ENCODE data around the gene FCRL5.

Gene FCRL5

GRCh38 chr1:157485793-157486192 lies 66.5 kb downstream of the FCRL5 start:
- DNase-seq, result no peak
- Histone ChIP-seq H4K91ac (ENCODE audit: low read depth, low read length) (no peak overlapping the region), H3K36me3 (ENCODE audit: control insufficient read depth in 1 of 2, insufficient read depth in 2 of 2, low read length in 2 of 2) (no peaks in the 10 kb centered on the region)

GRCh38 chr1:157484573-157484972 lies 67.7 kb downstream of the FCRL5 start:
- H3K23ac ChIP-seq (ENCODE audit: low read length), result no peak overlapping the region
- H2BK12ac ChIP-seq (ENCODE audit: low read length), result no peak overlapping the region
- no peak overlapping the region for H3K4me3 ChIP-seq (ENCODE audit: low read depth, low read length)

More at GRCh38 chr1:157485793-157486192, 66.5 kb downstream of the FCRL5 start:
- H2BK12ac ChIP-seq (ENCODE audit: low read length), result no peak overlapping the region
- no peak overlapping the region for H4K12ac ChIP-seq (ENCODE audit: low read depth, low read length)
- no peak overlapping the region for H3K18ac ChIP-seq (ENCODE audit: low read length)
- no peaks in the 10 kb centered on the region for H3K9me3 ChIP-seq (ENCODE audit: insufficient read depth, low read depth, low read length)
- H3K9ac ChIP-seq (ENCODE audit: low read length), result no peak overlapping the region
- H2BK5ac ChIP-seq (ENCODE audit: low read depth, low read length, poor library complexity), result no peak overlapping the region
- no CpG with 5 or more reads among the region's 3 CpGs for WGBS (ENCODE audit: extremely low coverage, insufficient coverage, insufficient read length)
- H4K8ac ChIP-seq (ENCODE audit: low read depth, low read length), result no peak overlapping the region
- no peak overlapping the region for H3K23ac ChIP-seq (ENCODE audit: low read length)
- H3K27me3 ChIP-seq (ENCODE audit: insufficient read depth, low read length), result no peaks in the 10 kb centered on the region
- H2AFZ ChIP-seq (ENCODE audit: insufficient read depth, low read length, poor library complexity), result no peak overlapping the region
- no peak overlapping the region for H2BK120ac ChIP-seq (ENCODE audit: insufficient read depth, low read length, poor library complexity)
- H3K27ac ChIP-seq (ENCODE audit: low read depth, low read length), result no peak overlapping the region
- H3K4me1 ChIP-seq (ENCODE audit: control insufficient read depth in 1 of 2, insufficient read depth in 2 of 2, low read length in 2 of 2), result no peaks in the 10 kb centered on the region
- no peak overlapping the region for H3K4me2 ChIP-seq (ENCODE audit: low read length)
- H3K79me1 ChIP-seq (ENCODE audit: low read length), result no peaks in the 10 kb centered on the region
- no peak overlapping the region for H2AK5ac ChIP-seq (ENCODE audit: low read length)
- no peak overlapping the region for H3K14ac ChIP-seq (ENCODE audit: low read length)
- no peak overlapping the region for H3K4ac ChIP-seq (ENCODE audit: low read depth, low read length)
- H3K4me3 ChIP-seq (ENCODE audit: low read depth, low read length), result no peak overlapping the region
- H3K79me2 ChIP-seq (ENCODE audit: control insufficient read depth, insufficient read depth, low read length, poor library complexity), result no peaks in the 10 kb centered on the region

GRCh38 chr1:157483635-157484034 lies 68.7 kb downstream of the FCRL5 start:
- H3K4me1 ChIP-seq (ENCODE audit: control insufficient read depth in 1 of 2, insufficient read depth in 2 of 2, low read length in 2 of 2), result no peaks in the 10 kb centered on the region
- H3K9me3 ChIP-seq (ENCODE audit: insufficient read depth, low read depth, low read length), result peaks cover 2% of the 10 kb centered on the region
- no peak overlapping the region for H2BK5ac ChIP-seq (ENCODE audit: low read depth, low read length, poor library complexity)
- H4K91ac ChIP-seq (ENCODE audit: low read depth, low read length), result no peak overlapping the region
- H3K36me3 ChIP-seq (ENCODE audit: control insufficient read depth in 1 of 2, insufficient read depth in 2 of 2, low read length in 2 of 2), result no peaks in the 10 kb centered on the region
- H2AFZ ChIP-seq (ENCODE audit: insufficient read depth, low read length, poor library complexity), result no peak overlapping the region
- no peaks in the 10 kb centered on the region for H3K79me2 ChIP-seq (ENCODE audit: control insufficient read depth, insufficient read depth, low read length, poor library complexity)
- no peak overlapping the region for H2BK12ac ChIP-seq (ENCODE audit: low read length)
- H3K4me2 ChIP-seq (ENCODE audit: low read length), result no peak overlapping the region
- H2AK5ac ChIP-seq (ENCODE audit: low read length), result no peak overlapping the region
- no peak overlapping the region for H2BK120ac ChIP-seq (ENCODE audit: insufficient read depth, low read length, poor library complexity)
- no peaks in the 10 kb centered on the region for H3K79me1 ChIP-seq (ENCODE audit: low read length)
- no peak overlapping the region for H3K9ac ChIP-seq (ENCODE audit: low read length)
- no peak for DNase-seq
- no peaks in the 10 kb centered on the region for H3K27me3 ChIP-seq (ENCODE audit: insufficient read depth, low read length)
- no peak overlapping the region for H4K8ac ChIP-seq (ENCODE audit: low read depth, low read length)
- H4K12ac ChIP-seq (ENCODE audit: low read depth, low read length), result no peak overlapping the region
- H3K4me3 ChIP-seq (ENCODE audit: low read depth, low read length), result no peak overlapping the region
- no peak overlapping the region for H3K14ac ChIP-seq (ENCODE audit: low read length)
- no peak overlapping the region for H3K27ac ChIP-seq (ENCODE audit: low read depth, low read length)
- no peak overlapping the region for H3K18ac ChIP-seq (ENCODE audit: low read length)
- H3K4ac ChIP-seq (ENCODE audit: low read depth, low read length), result no peak overlapping the region
- no CpG with 5 or more reads among the region's 2 CpGs for WGBS (ENCODE audit: extremely low coverage, insufficient coverage, insufficient read length)
- H3K23ac ChIP-seq (ENCODE audit: low read length), result no peak overlapping the region

More at GRCh38 chr1:157484573-157484972, 67.7 kb downstream of the FCRL5 start:
- H4K8ac ChIP-seq (ENCODE audit: low read depth, low read length), result no peak overlapping the region
- H2BK120ac ChIP-seq (ENCODE audit: insufficient read depth, low read length, poor library complexity), result no peak overlapping the region
- H2AFZ ChIP-seq (ENCODE audit: insufficient read depth, low read length, poor library complexity), result no peak overlapping the region
- no peak overlapping the region for H2BK5ac ChIP-seq (ENCODE audit: low read depth, low read length, poor library complexity)
- no peaks in the 10 kb centered on the region for H3K4me1 ChIP-seq (ENCODE audit: control insufficient read depth in 1 of 2, insufficient read depth in 2 of 2, low read length in 2 of 2)
- H3K9me3 ChIP-seq (ENCODE audit: insufficient read depth, low read depth, low read length), result no peaks in the 10 kb centered on the region
- H3K4ac ChIP-seq (ENCODE audit: low read depth, low read length), result no peak overlapping the region
- no peak overlapping the region for H3K14ac ChIP-seq (ENCODE audit: low read length)
- H4K91ac ChIP-seq (ENCODE audit: low read depth, low read length), result no peak overlapping the region
- no peaks in the 10 kb centered on the region for H3K79me1 ChIP-seq (ENCODE audit: low read length)
- no peaks in the 10 kb centered on the region for H3K36me3 ChIP-seq (ENCODE audit: control insufficient read depth in 1 of 2, insufficient read depth in 2 of 2, low read length in 2 of 2)
- DNase-seq, result no peak
- no peaks in the 10 kb centered on the region for H3K79me2 ChIP-seq (ENCODE audit: control insufficient read depth, insufficient read depth, low read length, poor library complexity)
- no peak overlapping the region for H3K27ac ChIP-seq (ENCODE audit: low read depth, low read length)
- no peak overlapping the region for H2AK5ac ChIP-seq (ENCODE audit: low read length)
- H3K27me3 ChIP-seq (ENCODE audit: insufficient read depth, low read length), result no peaks in the 10 kb centered on the region
- H3K4me2 ChIP-seq (ENCODE audit: low read length), result no peak overlapping the region
- H4K12ac ChIP-seq (ENCODE audit: low read depth, low read length), result no peak overlapping the region
- no peak overlapping the region for H3K18ac ChIP-seq (ENCODE audit: low read length)
- no peak overlapping the region for H3K9ac ChIP-seq (ENCODE audit: low read length)

GRCh38 chr1:157482717-157483116 lies 69.6 kb downstream of the FCRL5 start:
- Histone ChIP-seq H3K36me3 (ENCODE audit: control insufficient read depth in 1 of 2, insufficient read depth in 2 of 2, low read length in 2 of 2) (no peaks in the 10 kb centered on the region), H3K14ac (ENCODE audit: low read length) (no peak overlapping the region), H2BK5ac (ENCODE audit: low read depth, low read length, poor library complexity) (no peak overlapping the region), H4K12ac (ENCODE audit: low read depth, low read length) (no peak overlapping the region), H2AFZ (ENCODE audit: insufficient read depth, low read length, poor library complexity) (no peak overlapping the region), H3K9ac (ENCODE audit: low read length) (no peak overlapping the region), H2AK5ac (ENCODE audit: low read length) (no peak overlapping the region), H3K79me2 (ENCODE audit: control insufficient read depth, insufficient read depth, low read length, poor library complexity) (no peaks in the 10 kb centered on the region), H3K9me3 (ENCODE audit: insufficient read depth, low read depth, low read length) (peaks cover 6% of the 10 kb centered on the region), H3K4me1 (ENCODE audit: control insufficient read depth in 1 of 2, insufficient read depth in 2 of 2, low read length in 2 of 2) (no peaks in the 10 kb centered on the region), H3K4ac (ENCODE audit: low read depth, low read length) (no peak overlapping the region), H3K4me3 (ENCODE audit: low read depth, low read length) (no peak overlapping the region), H2BK120ac (ENCODE audit: insufficient read depth, low read length, poor library complexity) (no peak overlapping the region), H3K4me2 (ENCODE audit: low read length) (no peak overlapping the region), H4K8ac (ENCODE audit: low read depth, low read length) (no peak overlapping the region), H3K27ac (ENCODE audit: low read depth, low read length) (no peak overlapping the region), H4K91ac (ENCODE audit: low read depth, low read length) (no peak overlapping the region), H3K23ac (ENCODE audit: low read length) (no peak overlapping the region), H3K79me1 (ENCODE audit: low read length) (no peaks in the 10 kb centered on the region), H3K27me3 (ENCODE audit: insufficient read depth, low read length) (no peaks in the 10 kb centered on the region), H2BK12ac (ENCODE audit: low read length) (no peak overlapping the region), H3K18ac (ENCODE audit: low read length) (no peak overlapping the region)
- no peak for DNase-seq
- no CpG with 5 or more reads among the region's 2 CpGs for WGBS (ENCODE audit: extremely low coverage, insufficient coverage, insufficient read length)
